GM12892 (cell line): ENCODE results near the gene RHEB.

Experiments used
- POLR2A ChIP-seq: IDR thresholded peaks from 2 replicates; pipeline ENCODE4 v1.6.1; 2011; ENCODE audit warnings: low read depth, low read length, control low read depth
- TAF1 ChIP-seq: IDR thresholded peaks from 2 replicates; pipeline ENCODE4 v1.6.1; 2011; ENCODE audit warnings: low read depth, mild to moderate bottlenecking, control low read depth, low read length, borderline replicate concordance

DNA sequence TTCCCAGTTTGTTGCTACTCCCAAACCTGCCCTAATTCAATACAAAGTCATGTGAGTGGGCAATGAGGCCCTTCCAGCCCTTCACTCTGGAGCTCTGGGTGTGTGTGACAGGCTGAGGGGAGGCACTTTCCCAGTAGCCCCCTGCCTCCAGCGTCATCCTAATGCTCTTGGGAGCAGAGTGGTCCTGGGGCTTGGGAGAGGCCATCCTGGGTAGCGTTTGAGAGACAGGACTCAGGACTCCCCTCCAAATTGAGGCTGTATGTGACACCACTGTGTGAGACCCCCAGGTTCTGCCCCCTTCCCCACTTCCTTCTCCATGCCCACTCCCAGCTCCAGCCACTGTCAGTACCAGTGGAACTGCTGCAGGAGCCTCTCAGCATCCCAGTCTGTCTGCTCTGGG is 73.3 kb downstream of the RHEB start:
- TF ChIP-seq POLR2A (no peak), TAF1 (no peak)
